Activated T-cell treated with anti-CD3 and anti-CD28 coated beads, Interleukin-2, amount 50 U/mL, for 72 hours (primary cell): Measurements from ENCODE around the gene TEX2. TPM values are rescaled to one million over a fixed set of nuclear protein-coding genes. Genes with fewer than 3 reads are reported as not detected.
"Not testable (repeated sequence)": the region's sequence is repeated elsewhere in the genome, so short reads cannot be mapped to it uniquely, and the experiment has no call there.

Source experiments
- ATAC-seq, 2 donors: fragments of 150-1000 bp; cut with Tn5 transposase; replicated peaks in 1 of 2; 2 replicates each; pipeline ENCODE4 v1.10.0; 2021; ENCODE audit warnings: moderate library complexity in 2 of 2, mild to moderate bottlenecking in 1 of 2
- DNase-seq, 2 donors: peaks; one replicate each; pipeline ENCODE4 v3.0.0; 2021 to 2022; ENCODE audit warnings: mixed read lengths in 1 of 2
- H3K27ac Mint-ChIP-seq: one replicate; pipeline ENCODE4 v1.8.0; 2022; ENCODE audit warnings: mild to moderate bottlenecking, moderate library complexity, mixed read lengths
- H3K27me3 Mint-ChIP-seq: one replicate; pipeline ENCODE4 v1.8.0; 2022; ENCODE audit warnings: low read depth, mixed read lengths
- H3K36me3 Mint-ChIP-seq, 2 donors: one replicate each; pipeline ENCODE4 v1.8.0; 2022; ENCODE audit warnings: mixed read lengths in 2 of 2, mild to moderate bottlenecking in 1 of 2; ENCODE audit not compliant: insufficient read depth in 2 of 2
- H3K4me1 Mint-ChIP-seq: one replicate; pipeline ENCODE4 v1.8.0; 2022; ENCODE audit warnings: low read depth, mixed read lengths
- H3K4me3 Mint-ChIP-seq, 2 donors: one replicate each; pipeline ENCODE4 v1.8.0; 2022; ENCODE audit warnings: mild to moderate bottlenecking in 2 of 2, mixed read lengths in 2 of 2, moderate library complexity in 2 of 2
- H3K9me3 Mint-ChIP-seq, 2 donors: one replicate each; pipeline ENCODE4 v1.8.0; 2022; ENCODE audit warnings: mixed read lengths in 2 of 2
- total RNA-seq, 2 donors: library from RNA; stranded (reverse); gene quantifications; one replicate each; pipeline ENCODE4 v1.2.3, GENCODE V29; 2022

Gene TEX2
- total RNA-seq, 2 donors from 2014 or later: 10.5 to 15.7 TPM

GRCh38 chr17:64131606-64132270 is 131.3 kb downstream of the TEX2 start:
- H3K4me1 Mint-ChIP-seq: peaks cover 37% of the 10 kb centered on the region
- H3K27me3 Mint-ChIP-seq: no peaks in the 10 kb centered on the region
- peaks cover 0 to 4% of the 10 kb centered on the region in 2 donors for H3K36me3 Mint-ChIP-seq
- ATAC-seq: no peak
- no peaks in the 10 kb centered on the region for H3K9me3 Mint-ChIP-seq
- DNase-seq: no peak
- peak overlapping the region; percentile 84 to 92 for H3K4me3 Mint-ChIP-seq
- H3K27ac Mint-ChIP-seq: peak overlapping the region; percentile 42

- peak overlapping the region; percentile 84 to 92 for H3K4me3 Mint-ChIP-seq
- peak overlapping the region; percentile 96 for H3K27ac Mint-ChIP-seq
- H3K27me3 Mint-ChIP-seq: no peaks in the 10 kb centered on the region
- DNase-seq: peak; percentile 71 to 73
- ATAC-seq: peak; percentile 51 to 55
- peaks cover 3 to 7% of the 10 kb centered on the region in 2 donors for H3K36me3 Mint-ChIP-seq
- no peaks in the 10 kb centered on the region for H3K9me3 Mint-ChIP-seq
- H3K4me1 Mint-ChIP-seq: peaks cover 49% of the 10 kb centered on the region
These were observed 132.5 kb downstream of the TEX2 start for GRCh38 chr17:64130559-64131001.

GRCh38 chr17:64129765-64130558 is 133.1 kb downstream of the TEX2 start, which contains the start of gene ERN1:
ERN1 (minus strand) TSS chr17:64130144; CDS start chr17:64130029, 115 bp downstream.
- H3K9me3 Mint-ChIP-seq: no peaks in the 10 kb centered on the region
- no peaks in the 10 kb centered on the region for H3K27me3 Mint-ChIP-seq
- peak; percentile 93 to 94 for DNase-seq
- peaks cover 55% of the 10 kb centered on the region for H3K4me1 Mint-ChIP-seq
- H3K27ac Mint-ChIP-seq: peak within 1 kb of the TSS; percentile 96
- peak within 1 kb of the TSS; percentile 89 to 99 for H3K4me3 Mint-ChIP-seq
- peaks cover 3 to 8% of the 10 kb centered on the region in 2 donors for H3K36me3 Mint-ChIP-seq
- peak; percentile 85 to 86 for ATAC-seq

- Mint-ChIP-seq H3K27me3 (no peaks in the 10 kb centered on the region), H3K27ac (no peak overlapping the region), H3K36me3 (peaks cover 4 to 11% of the 10 kb centered on the region in 2 donors), H3K4me1 (peaks cover 57% of the 10 kb centered on the region), H3K9me3 (no peaks in the 10 kb centered on the region), H3K4me3 (peak overlapping the region; percentile 89 to 99)
- no peak for DNase-seq
- ATAC-seq: no peak
These were observed 133.6 kb downstream of the TEX2 start for GRCh38 chr17:64129515-64129764.

GRCh38 chr17:64128787-64129514 is 134.1 kb downstream of the TEX2 start:
- H3K36me3 Mint-ChIP-seq: peaks cover 5 to 13% of the 10 kb centered on the region in 2 donors
- H3K27me3 Mint-ChIP-seq: no peaks in the 10 kb centered on the region
- ATAC-seq: no peak
- peaks cover 59% of the 10 kb centered on the region for H3K4me1 Mint-ChIP-seq
- no peaks in the 10 kb centered on the region for H3K9me3 Mint-ChIP-seq
- H3K27ac Mint-ChIP-seq: peak overlapping the region; percentile 96
- no peak for DNase-seq
- peak overlapping the region; percentile 89 to 99 for H3K4me3 Mint-ChIP-seq

- H3K27ac Mint-ChIP-seq: peak overlapping the region; percentile 88
- no peaks in the 10 kb centered on the region for H3K9me3 Mint-ChIP-seq
- no peaks in the 10 kb centered on the region for H3K27me3 Mint-ChIP-seq
- peaks cover 5 to 13% of the 10 kb centered on the region in 2 donors for H3K36me3 Mint-ChIP-seq
- peaks cover 71% of the 10 kb centered on the region for H3K4me1 Mint-ChIP-seq
- DNase-seq (no peak), ATAC-seq (no peak)
- H3K4me3 Mint-ChIP-seq: peak overlapping the region; percentile 72 to 94
These were observed 136.1 kb downstream of the TEX2 start for GRCh38 chr17:64126918-64127317.

GRCh38 chr17:64125937-64126336 is 137.1 kb downstream of the TEX2 start:
- H3K4me3 Mint-ChIP-seq: peak overlapping the region; percentile 15 to 94

GRCh38 chr17:64124609-64125008 is 138.5 kb downstream of the TEX2 start:
- peaks cover 77% of the 10 kb centered on the region for H3K4me1 Mint-ChIP-seq
- peaks cover 7 to 14% of the 10 kb centered on the region in 2 donors for H3K36me3 Mint-ChIP-seq
- peak overlapping the region; percentile 58 for H3K27ac Mint-ChIP-seq
- DNase-seq (no peak), ATAC-seq (no peak)
- peak overlapping the region in 1 of 2 donors; percentile 39 for H3K4me3 Mint-ChIP-seq
- H3K27me3 Mint-ChIP-seq: no peaks in the 10 kb centered on the region
- no peaks in the 10 kb centered on the region for H3K9me3 Mint-ChIP-seq

More at GRCh38 chr17:64125937-64126336, 137.1 kb downstream of the TEX2 start:
- ATAC-seq (no peak), DNase-seq (no peak)
- H3K36me3 Mint-ChIP-seq: peaks cover 5 to 13% of the 10 kb centered on the region in 2 donors
- H3K9me3 Mint-ChIP-seq: no peaks in the 10 kb centered on the region
- H3K27me3 Mint-ChIP-seq: no peaks in the 10 kb centered on the region
- peaks cover 71% of the 10 kb centered on the region for H3K4me1 Mint-ChIP-seq
- peak overlapping the region; percentile 88 for H3K27ac Mint-ChIP-seq

- Mint-ChIP-seq H3K27me3 (no peaks in the 10 kb centered on the region), H3K36me3 (peaks cover 7 to 10% of the 10 kb centered on the region in 2 donors), H3K4me1 (peaks cover 79% of the 10 kb centered on the region), H3K4me3 (peak overlapping the region in 1 of 2 donors; percentile 45), H3K9me3 (no peaks in the 10 kb centered on the region), H3K27ac (peak overlapping the region; percentile 24)
- no peak for DNase-seq
- ATAC-seq: no peak
These were observed 139.9 kb downstream of the TEX2 start for GRCh38 chr17:64123114-64123513.

GRCh38 chr17:64120972-64121786 is 141.9 kb downstream of the TEX2 start:
- H3K9me3 Mint-ChIP-seq, H3K27me3 Mint-ChIP-seq: not testable (repeated sequence)
- peak overlapping the region; percentile 76 to 82 for H3K4me3 Mint-ChIP-seq
- H3K27ac Mint-ChIP-seq: peak overlapping the region; percentile 91
- peak; percentile 47 to 51 for DNase-seq
- H3K36me3 Mint-ChIP-seq: peaks cover 4 to 10% of the 10 kb centered on the region in 2 donors
- peaks cover 80% of the 10 kb centered on the region for H3K4me1 Mint-ChIP-seq
- ATAC-seq: peak; percentile 68 to 71

- peak; percentile 60 to 65 for ATAC-seq
- DNase-seq: peak in 1 of 2 donors; percentile 13
- Mint-ChIP-seq H3K27ac (peak overlapping the region; percentile 91), H3K27me3 (no peaks in the 10 kb centered on the region), H3K9me3 (no peaks in the 10 kb centered on the region), H3K4me3 (peak overlapping the region; percentile 76 to 82), H3K4me1 (peaks cover 80% of the 10 kb centered on the region), H3K36me3 (peaks cover 4 to 7% of the 10 kb centered on the region in 2 donors)
These were observed 142.8 kb downstream of the TEX2 start for GRCh38 chr17:64120159-64120810.
